Left colon (tissue), 2 donors: Measurements from ENCODE around the gene KIF16B. TPM values are rescaled to one million over a fixed set of nuclear protein-coding genes. Genes with fewer than 3 reads are reported as not detected.
"Not testable (repeated sequence)": the region's sequence is repeated elsewhere in the genome, so short reads cannot be mapped to it uniquely, and the experiment has no call there.

ENCODE experiments used
- ATAC-seq: fragments of 200-7000 bp; cut with Tn5 transposase; one replicate; pipeline ENCODE4 v1.9.1; 2020; ENCODE audit warnings: mild to moderate bottlenecking, moderate library complexity
- DNase-seq, 2 donors: peaks; one replicate each; pipeline ENCODE4 v3.0.0-alpha.2; 2020
- intact Hi-C, 2 donors: fragments of 100-400 bp; cut with DNase I in 1 of 2; cut with micrococcal nuclease in 1 of 2; formaldehyde crosslinking; loops; one replicate each; pipeline versions ENCODE4 v1.11.2 to v1.14.0; 2022; cut with DNase I, micrococcal nuclease
- total RNA-seq, 2 donors: library from RNA; stranded (reverse); fragmentation: NEBNext Ultra II Directional; extraction: Animal tissue kit (Norgen Biotek cat#: 25700); gene quantifications; one replicate each; pipeline ENCODE4 v1.2.1, GENCODE V29; 2021
- donor health status: DM: no; HTN: no; CAD: no.
- donor health status: DM: yes; HTN: yes; CAD: no.

The KIF16B gene
- total RNA-seq, 2 donors from 2014 or later, result 66.9 to 71.1 TPM

GRCh38 chr20:16462711-16463110 is 110.5 kb downstream of the KIF16B start:
- intact Hi-C loops, result no loop called here
- DNase-seq (no peak), ATAC-seq (no peak)

GRCh38 chr20:16459019-16459700 is 114.1 kb downstream of the KIF16B start:
- ATAC-seq (no peak), DNase-seq (no peak)
- intact Hi-C loops, result no loop called here

- no peak for DNase-seq
- ATAC-seq, result no peak
- intact Hi-C loops, result no loop called here
Observed at GRCh38 chr20:16457514-16457913, 115.7 kb downstream of the KIF16B start.

- no peak for DNase-seq
- intact Hi-C loops, result no loop called here
Observed at GRCh38 chr20:16455324-16455723, 117.9 kb downstream of the KIF16B start.

GRCh38 chr20:16451982-16452381 is 121.3 kb downstream of the KIF16B start:
- no peak for ATAC-seq
- intact Hi-C loops, result no loop called here
- no peak for DNase-seq

More at GRCh38 chr20:16455324-16455723, 117.9 kb downstream of the KIF16B start:
- ATAC-seq, result peak; percentile 71

GRCh38 chr20:16451001-16451400 is 122.2 kb downstream of the KIF16B start:
- ATAC-seq (no peak), DNase-seq (no peak)
- intact Hi-C loops, result no loop called here

- no peak for ATAC-seq
- no peak for DNase-seq
- intact Hi-C loops, result no loop called here
Observed at GRCh38 chr20:16446991-16447390, 126.3 kb downstream of the KIF16B start.

GRCh38 chr20:16446246-16446645 is 127.0 kb downstream of the KIF16B start:
- ATAC-seq (no peak), DNase-seq (no peak)
- intact Hi-C loops, result no loop called here

GRCh38 chr20:16445482-16445881 is 127.8 kb downstream of the KIF16B start:
- intact Hi-C loops, result no loop called here
- DNase-seq (no peak), ATAC-seq (no peak)

- intact Hi-C loops, result no loop called here
- ATAC-seq (no peak), DNase-seq (no peak)
Observed at GRCh38 chr20:16444057-16444777, 129.0 kb downstream of the KIF16B start.

- ATAC-seq, result no peak
- intact Hi-C loops, result no loop called here
Observed at GRCh38 chr20:16441546-16442164, 131.6 kb downstream of the KIF16B start.

GRCh38 chr20:16440686-16441085 is 132.6 kb downstream of the KIF16B start:
- DNase-seq, result no peak
- ATAC-seq, result no peak
- intact Hi-C loops, result no loop called here

More at GRCh38 chr20:16441546-16442164, 131.6 kb downstream of the KIF16B start:
- DNase-seq, result no peak

GRCh38 chr20:16439540-16439939 is 133.7 kb downstream of the KIF16B start:
- DNase-seq, ATAC-seq, intact Hi-C loops: not testable (repeated sequence)

GRCh38 chr20:16438100-16438499 is 135.1 kb downstream of the KIF16B start:
- ATAC-seq (no peak), DNase-seq (no peak)
- intact Hi-C loops, result no loop called here

- intact Hi-C loops, result no loop called here
Observed at GRCh38 chr20:16437387-16437996, 135.8 kb downstream of the KIF16B start.

GRCh38 chr20:16434062-16434664 is 139.1 kb downstream of the KIF16B start:
- DNase-seq, result peak in 1 of 2 donors; percentile 57
- ATAC-seq, result peak; percentile 49
- intact Hi-C loops, result no loop called here

More at GRCh38 chr20:16437387-16437996, 135.8 kb downstream of the KIF16B start:
- ATAC-seq (no peak), DNase-seq (no peak)

- ATAC-seq (no peak), DNase-seq (no peak)
- intact Hi-C loops, result no loop called here
Observed at GRCh38 chr20:16433293-16433580, 140.0 kb downstream of the KIF16B start.

- intact Hi-C loops, result no loop called here
- DNase-seq (no peak), ATAC-seq (no peak)
Observed at GRCh38 chr20:16432466-16433292, 140.6 kb downstream of the KIF16B start.
